HG03060 (cell line): ENCODE data around the gene HDAC3.

Source experiments
- ATAC-seq: cut with Tn5 transposase; IDR thresholded peaks from one replicate; pipeline ENCODE4 v1.9.1; 2021; ENCODE audit warnings: low read depth, moderate number of reproducible peaks; ENCODE audit not compliant: unreplicated experiment

Gene HDAC3

GRCh38 chr5:141636413-141637122, at the start of gene HDAC3, which contains the start of gene RELL2:
Gene HDAC3, minus strand, starts transcription at chr5:141636849. Its CDS starts 59 bp downstream, at chr5:141636790.
Gene RELL2, plus strand, starts transcription at chr5:141636997. Its CDS starts 1,229 bp downstream, at chr5:141638226.
- no peak for ATAC-seq

- no peak for ATAC-seq
These were observed 48.9 kb upstream of the HDAC3 start for GRCh38 chr5:141685591-141685990.

GRCh38 chr5:141683596-141684141, 47.0 kb upstream of the HDAC3 start:
- no peak for ATAC-seq

GRCh38 chr5:141681695-141682641, 45.3 kb upstream of the HDAC3 start, which contains the start of gene ARAP3:
Gene ARAP3, minus strand, starts transcription at chr5:141682230. Its CDS starts 1,744 bp downstream, at chr5:141680486.
- no peak for ATAC-seq

- no peak for ATAC-seq
These were observed 44.6 kb upstream of the HDAC3 start for GRCh38 chr5:141681295-141681694.

- no peak for ATAC-seq
These were observed 44.1 kb upstream of the HDAC3 start for GRCh38 chr5:141680751-141681201.

- no peak for ATAC-seq
These were observed 43.5 kb upstream of the HDAC3 start for GRCh38 chr5:141680178-141680577.

GRCh38 chr5:141677415-141677814, 40.8 kb upstream of the HDAC3 start:
- no peak for ATAC-seq

GRCh38 chr5:141675672-141676071, 39.0 kb upstream of the HDAC3 start:
- no peak for ATAC-seq

- ATAC-seq = no peak
These were observed 38.1 kb upstream of the HDAC3 start for GRCh38 chr5:141674747-141675146.

- no peak for ATAC-seq
These were observed 36.5 kb upstream of the HDAC3 start for GRCh38 chr5:141672841-141673813.

GRCh38 chr5:141672071-141672840, 35.6 kb upstream of the HDAC3 start:
- no peak for ATAC-seq

GRCh38 chr5:141669520-141669919, 32.9 kb upstream of the HDAC3 start:
- ATAC-seq = no peak

GRCh38 chr5:141668601-141669265, 32.1 kb upstream of the HDAC3 start:
- ATAC-seq = no peak

- ATAC-seq = no peak
These were observed 29.6 kb upstream of the HDAC3 start for GRCh38 chr5:141665995-141666940.

- ATAC-seq = no peak
These were observed 28.2 kb upstream of the HDAC3 start for GRCh38 chr5:141664733-141665461.

GRCh38 chr5:141663506-141663905, 26.9 kb upstream of the HDAC3 start:
- no peak for ATAC-seq
